Activated T-cell treated with anti-CD3 and anti-CD28 coated beads for 4 hours (primary cell): ENCODE results near the gene KLK8.
"Not testable (repeated sequence)": the region's sequence is repeated elsewhere in the genome, so short reads cannot be mapped to it uniquely, and the experiment has no call there.

Source experiments
- DNase-seq: peaks from one replicate; pipeline ENCODE4 v3.0.0-alpha.2; 2020

KLK8 gene

DNA sequence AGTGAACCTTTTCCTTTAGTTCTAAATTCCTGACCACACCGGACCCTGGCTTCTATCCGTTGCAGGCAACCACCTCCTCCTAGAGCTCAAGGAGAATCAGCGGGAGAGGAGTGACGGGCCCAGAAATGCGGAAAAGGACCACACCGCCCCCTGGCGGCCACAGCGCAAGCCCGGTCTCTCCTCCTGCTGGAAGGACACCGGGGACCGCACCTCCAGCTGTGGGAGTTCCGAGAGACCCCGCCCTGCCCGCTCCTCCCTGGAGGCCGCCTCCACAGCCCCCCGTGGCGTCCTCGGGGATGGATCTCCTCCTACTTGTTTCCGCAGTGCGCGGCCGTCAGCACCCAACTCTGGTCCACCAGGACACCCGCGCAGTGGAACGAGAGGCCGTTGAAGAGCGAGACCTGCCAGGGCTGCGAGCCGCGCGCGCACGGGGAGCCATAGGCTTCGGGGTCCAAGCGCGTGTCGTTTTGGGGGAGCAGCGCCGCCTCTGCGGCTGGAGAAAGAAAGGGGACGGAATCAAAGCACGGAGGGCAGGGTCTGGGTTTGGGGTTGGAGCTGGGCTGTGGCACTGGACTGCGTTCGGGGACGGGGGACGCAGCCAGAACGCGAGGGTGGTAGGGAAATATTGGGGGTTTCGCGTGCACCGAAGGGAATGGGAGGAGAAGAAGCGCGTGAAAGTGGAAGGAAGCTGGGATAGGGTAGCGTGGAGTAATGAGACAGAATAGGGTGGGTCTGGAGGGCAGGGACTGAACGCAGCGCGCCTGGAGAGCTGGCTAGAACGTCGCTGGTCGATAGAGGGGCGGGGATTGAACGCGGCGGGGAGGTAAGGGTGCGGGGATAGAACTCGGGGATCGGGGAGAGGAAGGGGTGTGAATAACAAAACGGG, 15.6 kb upstream of the KLK8 start:
- DNase-seq: peak; percentile 49

DNA sequence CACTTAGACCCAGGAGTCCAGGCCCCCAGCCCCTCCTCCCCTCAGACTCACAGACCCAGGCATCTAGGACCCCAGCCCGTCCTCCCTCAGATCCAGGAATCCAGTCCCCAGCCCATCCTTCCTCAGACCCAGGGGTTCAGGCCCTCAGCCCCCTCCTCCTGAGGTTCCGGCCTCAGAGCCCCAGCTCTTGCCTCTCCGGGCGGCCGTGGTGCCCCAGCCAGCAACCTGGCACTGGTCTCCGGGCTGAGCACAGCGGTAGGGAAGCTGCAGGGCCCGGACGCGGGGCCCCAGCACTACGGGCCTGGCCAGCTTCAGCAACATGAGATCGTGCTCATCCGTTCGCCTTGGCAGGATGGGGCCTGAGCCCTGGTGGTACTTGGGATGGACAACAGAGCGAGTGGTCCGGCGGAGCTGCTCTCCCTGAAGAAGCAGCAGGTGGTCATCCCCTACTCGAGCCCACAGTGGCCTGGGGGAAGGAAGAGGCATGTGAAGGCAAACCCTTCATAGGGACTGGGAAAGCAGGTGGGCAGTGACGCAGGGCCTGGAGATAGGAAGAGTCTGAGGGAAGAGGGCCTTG, 14.4 kb upstream of the KLK8 start:
- no peak for DNase-seq

DNA sequence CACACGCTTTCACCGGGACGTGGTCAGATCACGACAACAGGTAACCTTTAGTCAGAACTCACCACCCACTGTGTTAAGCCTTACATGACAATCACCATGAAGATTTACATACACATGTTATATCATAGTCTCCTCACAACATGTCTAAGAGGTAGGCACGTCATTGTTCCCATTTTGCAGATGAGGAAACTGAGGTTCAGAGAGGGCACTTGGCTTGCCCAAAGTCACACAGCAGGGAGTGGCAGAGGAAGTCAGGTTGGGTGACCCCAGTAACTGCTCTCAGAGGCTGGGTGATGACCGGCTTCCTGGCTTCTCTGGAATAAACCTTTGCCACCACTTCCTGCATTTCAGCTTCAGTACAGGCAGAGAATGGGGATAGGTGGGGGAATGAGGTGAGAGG, 12.8 kb upstream of the KLK8 start:
- DNase-seq: no peak

DNA sequence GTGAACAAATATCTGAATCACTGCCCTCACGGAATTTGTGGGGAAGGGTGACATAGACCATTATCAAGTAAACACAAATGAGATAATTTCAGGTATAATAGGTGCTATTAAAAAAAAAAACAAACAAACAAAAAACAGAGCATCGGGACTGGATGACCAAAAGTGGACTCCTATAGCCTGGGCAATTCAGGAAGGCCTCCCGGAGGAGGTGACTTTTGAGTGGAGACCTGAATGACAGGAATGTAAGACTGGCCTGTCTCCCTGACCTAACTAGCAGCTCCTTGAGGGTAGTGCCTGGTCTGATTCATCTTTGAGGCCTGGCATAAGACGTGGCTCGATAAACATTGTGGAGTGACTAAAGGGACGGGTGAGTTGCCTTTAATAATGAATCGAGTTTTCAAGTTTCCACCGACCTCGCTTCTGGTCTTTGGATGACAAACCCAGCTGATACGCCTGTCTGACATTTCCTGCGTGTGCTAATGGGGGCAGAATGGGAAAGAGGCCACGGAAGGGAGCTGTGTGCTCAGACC, 11.3 kb upstream of the KLK8 start:
- DNase-seq: no peak

DNA sequence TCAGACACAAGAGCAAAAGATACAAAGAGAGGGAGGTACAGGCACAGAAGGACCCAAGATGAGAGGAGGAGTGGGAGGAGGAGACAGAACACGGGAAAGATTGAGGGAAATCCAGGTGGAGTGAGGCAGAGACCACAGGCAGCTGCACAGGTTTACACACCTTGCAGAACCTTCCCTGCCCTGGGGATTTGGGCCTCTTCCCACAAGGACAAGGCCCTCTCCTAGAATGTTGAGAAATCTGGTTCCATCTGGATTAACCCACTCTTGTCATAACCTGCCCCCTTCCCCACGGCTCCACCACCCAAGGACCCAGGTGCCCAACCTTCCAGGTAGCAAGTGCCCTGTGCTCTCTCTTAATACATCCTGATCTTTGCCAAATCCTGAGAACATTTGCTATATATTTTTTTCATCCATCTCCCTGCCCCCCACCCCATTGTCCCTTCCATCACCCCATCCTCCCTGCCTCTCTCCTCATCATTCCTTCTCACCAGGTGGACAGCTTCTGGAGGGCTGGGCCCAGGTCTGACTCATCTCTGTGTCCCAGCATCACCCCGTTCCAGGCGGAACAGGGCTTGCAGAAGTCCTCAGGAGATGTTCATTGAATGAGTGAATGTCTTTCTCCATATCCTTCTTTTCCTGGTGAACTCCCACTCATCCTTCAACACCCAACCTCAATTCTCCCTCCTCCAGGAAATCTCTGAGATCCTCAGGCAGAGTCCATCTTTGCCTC, 8.8 kb upstream of the KLK8 start:
- DNase-seq: no peak

DNA sequence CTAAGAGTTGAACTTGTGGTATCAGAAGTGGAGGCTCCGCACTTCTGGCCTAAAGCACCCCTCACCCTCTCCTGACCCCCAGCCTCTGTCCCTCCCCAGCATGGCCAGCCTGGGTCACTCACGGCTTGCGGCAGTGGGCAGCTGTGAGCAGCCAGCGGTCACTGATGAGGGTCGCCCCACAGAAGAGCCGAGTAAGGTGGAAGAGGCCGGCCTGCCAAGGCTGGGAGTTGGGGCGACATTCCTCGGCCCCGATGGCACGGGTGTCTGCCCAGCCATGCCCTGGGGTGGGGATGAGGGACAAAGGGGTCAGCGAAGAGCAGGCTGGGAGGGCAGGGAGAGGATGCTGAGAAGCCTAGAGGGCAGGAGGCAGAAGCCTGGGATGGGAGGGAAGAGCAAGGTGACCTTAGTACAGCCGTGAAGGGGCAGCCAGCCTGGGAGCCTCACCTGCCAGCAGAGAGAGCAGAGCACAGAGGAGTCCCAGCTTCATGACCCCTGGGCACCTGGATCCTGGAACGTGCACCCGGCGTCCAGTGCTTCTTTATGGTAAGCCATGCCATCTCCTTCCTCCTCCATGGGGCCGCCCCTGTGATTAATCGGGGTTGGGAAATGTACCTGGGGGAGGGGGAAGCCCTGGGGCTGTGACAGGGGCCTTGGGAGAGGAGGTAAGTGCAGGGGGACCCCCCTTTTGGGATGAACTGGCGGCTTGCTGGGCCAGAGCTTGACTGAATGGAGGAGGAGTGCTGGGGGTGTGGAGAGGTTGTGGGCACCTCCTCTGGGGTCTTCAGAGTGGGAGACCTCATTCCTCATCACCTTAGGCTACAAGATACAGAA, 7.9 kb upstream of the KLK8 start:
- DNase-seq: no peak

DNA sequence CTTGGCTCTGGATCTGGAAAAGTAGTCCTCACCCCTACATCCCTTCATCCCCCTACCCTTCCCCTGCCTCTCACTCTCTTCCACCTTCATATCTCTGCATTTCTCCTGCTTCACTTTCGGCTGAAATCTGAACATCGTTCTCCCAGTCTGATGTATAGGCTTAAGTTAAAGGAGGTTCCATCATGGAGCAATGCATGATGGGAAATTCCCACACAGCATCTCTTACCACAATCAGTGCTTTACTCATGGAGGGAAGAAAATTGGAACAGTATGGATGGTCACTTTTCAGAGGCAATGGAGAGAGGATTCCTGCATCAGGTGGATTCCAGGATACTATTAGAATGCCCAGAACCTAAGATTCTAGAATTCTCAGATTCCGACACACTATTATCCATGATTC, 6.1 kb upstream of the KLK8 start:
- DNase-seq: no peak

DNA sequence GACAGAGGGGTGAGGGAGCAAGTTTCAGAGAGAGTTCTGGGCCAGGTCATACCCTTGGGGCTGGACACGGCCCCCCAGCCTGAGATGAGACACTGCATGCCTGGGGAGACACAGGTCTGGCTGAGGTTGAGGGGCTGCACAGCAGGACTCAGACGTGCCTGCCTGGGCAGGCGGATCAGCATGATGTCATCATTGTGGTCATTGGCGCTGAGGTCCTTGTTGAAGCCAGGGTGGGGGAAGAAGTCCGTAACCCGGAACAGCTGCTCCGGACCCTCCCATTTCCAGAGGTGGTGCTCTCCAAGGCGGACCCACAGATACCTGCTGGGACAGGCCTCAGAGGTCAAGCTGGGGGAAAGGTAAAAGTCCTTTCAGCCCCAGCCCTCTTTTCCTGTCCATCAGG, 5.0 kb upstream of the KLK8 start:
- no peak for DNase-seq

DNA sequence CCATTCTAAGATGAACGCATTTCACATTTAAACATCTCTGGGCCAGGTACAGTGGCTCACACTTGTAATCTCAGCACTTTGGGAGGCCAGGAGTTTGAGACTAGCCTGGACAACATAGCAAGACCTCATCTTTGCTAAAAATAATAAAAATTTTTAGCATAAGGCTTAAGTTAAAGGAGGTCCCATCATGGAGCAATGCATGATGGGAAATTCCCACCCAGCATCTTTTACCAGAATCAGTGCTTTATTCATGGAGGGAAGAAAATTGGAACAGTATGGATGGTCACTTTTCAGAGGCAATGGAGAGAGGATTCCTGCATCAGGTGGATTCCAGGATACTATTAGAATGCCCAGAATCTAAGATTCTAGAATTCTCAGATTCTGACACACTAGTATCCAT, 3.8 kb upstream of the KLK8 start:
- no peak for DNase-seq

DNA sequence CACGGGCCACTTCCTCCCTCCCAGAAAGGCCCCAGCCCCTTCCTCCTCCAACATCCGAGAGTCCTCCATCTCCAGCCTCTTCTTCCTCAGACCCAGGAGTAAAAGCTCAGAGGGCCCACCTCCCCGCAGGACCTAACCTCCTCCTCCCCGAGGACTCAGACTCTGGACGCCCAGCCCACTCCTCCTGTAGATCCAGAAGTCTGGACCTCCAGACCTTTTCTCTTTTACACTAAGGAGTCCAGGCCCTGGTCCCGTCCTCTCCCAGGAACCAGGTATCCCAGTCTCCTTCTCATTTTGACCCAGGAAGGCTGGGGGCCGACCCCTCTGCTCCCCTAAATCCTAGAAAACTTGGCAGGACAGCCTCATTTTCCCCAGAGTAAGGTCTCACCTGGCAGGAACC, 1.9 kb upstream of the KLK8 start:
- DNase-seq: no peak

DNA sequence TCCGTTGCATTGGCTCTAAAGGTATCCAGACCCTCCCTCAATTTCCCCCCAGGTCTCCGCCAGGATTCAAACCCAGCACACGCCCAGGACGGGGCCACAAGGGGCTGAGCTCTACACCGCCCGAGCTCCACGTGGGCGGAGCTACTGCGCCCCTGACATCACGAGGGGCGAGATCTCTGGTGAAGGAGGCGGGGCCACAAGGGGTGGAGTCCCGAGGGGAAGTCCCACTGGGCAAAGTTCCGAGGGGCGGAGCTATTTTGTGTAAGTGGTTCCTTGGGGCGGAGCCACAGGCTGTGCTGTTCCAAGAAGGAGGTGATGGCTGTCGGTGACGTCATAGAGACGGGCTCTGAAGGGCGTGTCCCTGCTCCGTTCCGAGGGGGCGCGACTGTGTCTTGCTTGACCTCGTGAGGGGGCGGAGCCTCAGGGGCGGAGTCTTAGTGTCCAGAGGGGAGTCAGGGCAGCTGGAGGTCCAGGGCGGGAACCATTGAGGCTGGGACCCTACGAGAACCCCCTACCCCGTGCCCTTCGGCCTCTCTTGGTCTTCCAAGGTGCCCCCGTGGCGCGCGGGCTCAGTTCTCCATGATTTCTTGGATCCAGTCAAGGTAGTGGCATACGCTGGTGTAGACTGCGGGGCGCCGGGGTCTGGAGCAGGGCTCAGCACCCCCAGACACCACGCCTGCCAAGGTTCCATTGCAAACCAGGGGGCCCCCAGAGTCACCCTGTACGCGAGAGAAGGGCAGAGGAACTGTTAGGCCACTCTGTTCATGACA, 1.3 kb upstream of the KLK8 start:
- no peak for DNase-seq

DNA sequence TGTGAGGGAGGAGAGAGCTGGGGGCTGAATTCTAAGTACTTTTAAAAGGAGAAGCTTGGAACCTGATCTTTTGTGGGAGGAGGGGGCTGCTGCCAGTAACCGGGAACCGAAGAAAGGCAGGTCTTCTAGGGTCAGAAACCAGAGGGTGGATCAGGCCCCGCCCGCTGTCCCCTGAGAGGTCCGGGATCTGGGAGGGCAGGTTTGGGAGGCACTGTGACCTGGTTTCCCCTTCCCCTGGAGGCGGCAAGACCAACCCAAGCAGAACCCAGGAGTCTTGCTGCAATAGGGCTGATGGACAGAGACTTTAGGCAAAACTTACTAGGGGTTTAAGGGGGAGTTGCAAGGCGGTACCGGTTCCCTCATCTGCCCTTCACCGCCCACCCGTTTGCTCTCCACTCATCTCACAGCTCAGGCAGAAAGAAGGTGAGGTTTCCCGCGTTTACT, 707 bp upstream of the KLK8 start:
- DNase-seq: no peak

DNA sequence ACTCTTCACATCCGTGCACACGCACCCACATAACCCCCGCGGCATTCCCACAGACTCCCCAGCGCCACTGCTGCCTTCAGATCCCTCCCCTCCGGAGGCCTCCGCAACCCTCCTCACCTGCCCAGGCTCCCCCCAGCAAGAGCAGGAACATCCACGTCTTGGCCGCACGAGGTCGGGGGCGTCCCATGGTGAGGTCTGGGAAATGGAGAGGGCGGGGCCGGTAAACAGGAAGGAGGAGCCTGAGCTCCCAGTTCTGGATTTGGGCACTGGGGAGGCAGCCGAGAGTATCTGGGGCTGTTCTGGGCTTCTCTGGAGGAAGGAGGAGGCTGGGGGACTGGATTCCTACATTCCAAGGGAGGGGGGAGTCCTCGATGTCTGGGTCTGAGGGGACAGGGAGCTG, 423 bp downstream of the KLK8 start:
- DNase-seq: no peak

DNA sequence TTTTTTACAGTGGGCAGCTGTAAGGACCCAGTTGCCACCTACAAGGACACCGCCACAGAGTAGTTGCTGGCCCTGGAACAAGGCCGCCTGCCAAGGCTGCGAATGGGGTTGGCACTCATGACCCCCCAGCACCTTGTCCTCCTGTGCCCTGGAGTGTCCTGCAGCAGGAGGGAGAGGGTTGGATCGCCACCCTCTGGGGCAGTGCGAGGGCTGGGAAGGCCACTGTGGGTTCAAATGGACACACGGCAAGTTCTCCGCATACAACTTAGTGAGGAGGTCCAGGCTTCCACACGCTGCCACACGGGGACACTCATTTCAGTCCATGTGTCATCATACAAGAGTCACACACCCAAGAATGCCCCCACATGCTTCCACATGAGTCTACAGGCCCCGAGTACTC, 978 bp downstream of the KLK8 start:
- no peak for DNase-seq

DNA sequence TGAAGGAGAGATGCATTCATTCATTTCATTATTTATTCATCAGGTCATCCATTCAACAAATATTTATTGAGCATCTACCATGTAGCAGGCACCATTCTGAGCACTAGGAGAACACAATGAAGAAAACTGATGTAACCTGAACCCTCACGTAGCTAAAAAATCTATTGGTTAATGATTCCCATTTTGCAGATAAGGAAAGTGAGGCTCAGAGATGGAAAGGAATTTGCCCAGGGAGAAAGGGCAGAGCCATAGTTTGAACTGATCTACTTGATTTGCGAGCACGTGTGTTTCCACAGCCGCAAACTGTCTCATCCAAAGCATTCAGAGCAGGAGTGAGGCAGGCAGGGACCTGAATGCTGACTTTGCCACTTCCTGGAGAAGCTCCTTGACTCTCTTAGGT, 2.7 kb downstream of the KLK8 start:
- DNase-seq: no peak

DNA sequence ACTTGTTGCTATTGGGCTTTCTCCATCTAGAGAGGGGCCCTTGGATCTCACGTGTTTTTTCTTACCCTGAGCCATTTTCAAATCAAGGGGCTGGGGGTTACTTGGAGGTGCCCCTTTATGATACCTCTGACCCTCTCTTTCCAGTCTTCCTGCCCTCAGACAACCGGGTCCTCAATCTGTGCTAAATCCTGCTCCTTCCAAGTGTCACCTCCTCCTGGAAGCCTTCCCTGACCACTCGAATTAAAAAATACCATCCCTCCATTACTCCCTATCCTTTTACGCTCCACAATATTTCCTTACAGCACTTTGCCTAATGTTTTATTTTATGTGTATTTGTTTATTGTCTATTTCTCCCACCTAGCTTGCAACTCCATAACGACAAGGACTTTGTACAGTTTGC, 3.3 kb downstream of the KLK8 start:
- DNase-seq: no peak

DNA sequence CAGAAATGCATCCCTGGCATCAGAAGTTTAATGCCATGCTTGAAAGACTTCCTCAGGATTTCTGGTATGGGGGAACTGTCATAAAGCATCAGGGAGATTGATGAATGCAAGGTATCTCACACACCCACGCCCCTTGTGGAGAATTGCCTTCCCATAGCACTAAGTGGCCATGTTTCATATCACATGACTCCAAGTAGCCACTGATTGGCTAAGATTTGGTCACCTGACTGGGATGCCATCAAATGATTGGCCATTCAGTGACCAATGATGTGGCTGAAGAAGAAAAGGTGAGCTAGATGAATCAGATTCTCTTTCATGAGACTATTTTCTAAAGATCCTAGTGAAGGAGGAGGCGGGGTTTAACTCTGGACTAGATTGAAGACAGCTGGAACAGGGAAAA, 7.3 kb downstream of the KLK8 start:
- DNase-seq: no peak

DNA sequence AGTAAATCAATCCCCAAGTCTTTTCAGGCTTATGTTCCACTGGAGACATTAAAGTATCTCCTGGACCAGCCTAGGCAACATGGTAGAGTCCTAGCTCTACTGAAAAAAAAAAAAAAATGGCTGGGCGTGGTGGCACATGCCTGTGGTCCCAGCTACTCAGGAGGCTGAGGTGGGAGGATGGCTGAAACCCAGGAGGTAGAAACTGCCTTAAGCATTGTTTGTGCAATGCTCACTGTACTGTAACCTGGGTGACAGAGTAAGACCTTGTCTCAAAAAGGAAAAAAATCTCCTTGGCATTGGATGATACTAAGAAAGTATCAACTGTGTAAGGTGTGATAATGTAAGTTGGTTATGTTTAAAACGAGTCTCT, 8.8 kb downstream of the KLK8 start:
- no peak for DNase-seq

DNA sequence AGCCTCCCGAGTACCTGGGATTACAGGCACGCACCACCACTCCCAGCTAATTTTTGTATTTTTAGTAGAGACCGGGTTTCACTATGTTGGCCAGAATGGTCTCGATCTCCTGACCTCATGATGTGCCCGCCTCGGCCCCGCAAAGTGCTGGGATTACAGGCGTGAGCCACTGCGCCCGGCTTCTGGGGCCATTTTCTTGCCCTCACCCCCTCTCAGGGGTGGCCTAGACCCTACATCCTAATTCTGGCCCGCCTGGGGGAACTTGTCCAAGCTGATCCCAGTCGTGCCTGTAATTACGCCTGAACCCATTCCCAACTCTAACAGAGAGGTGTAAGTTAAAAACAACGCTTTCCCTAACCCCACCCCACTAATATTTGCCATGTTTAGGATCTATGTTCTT, 17.0 kb downstream of the KLK8 start:
- DNase-seq: not testable (repeated sequence)

DNA sequence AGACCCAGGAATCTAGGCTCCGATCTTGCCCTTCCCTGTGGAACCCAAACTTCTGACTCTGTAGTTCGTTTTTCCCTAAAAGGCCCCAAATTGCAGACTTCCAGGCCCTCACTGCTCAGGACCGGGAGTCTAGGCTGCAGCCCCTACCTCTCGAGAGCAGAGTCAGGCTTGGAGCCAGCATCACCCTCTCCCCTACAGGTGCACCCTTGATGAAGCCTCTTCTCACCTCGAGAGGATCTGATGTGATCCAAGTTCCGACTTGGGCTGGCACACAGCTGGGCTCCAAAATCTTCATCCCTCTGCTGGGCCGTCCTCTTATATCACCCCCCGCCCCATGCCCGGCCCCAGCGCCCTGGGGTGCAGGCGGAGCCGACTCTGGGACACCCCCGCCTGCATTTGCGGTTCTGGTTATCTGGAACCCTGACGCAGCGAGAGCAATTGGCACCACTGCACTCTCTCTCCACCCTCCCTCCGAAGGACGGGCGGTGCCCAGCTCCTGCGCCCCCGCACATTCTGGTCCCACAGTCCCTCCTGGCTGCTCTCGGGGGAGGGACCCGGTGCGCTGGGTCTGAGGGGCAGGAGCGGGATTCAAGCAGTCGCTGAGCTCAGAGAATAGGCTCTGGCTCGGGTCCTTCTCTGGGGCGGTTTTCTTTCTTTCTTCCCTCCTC, 17.6 kb downstream of the KLK8 start, which contains the start of gene KLK7:
Gene KLK7, minus strand, starts transcription at position 293 of the 668 bp plus-strand sequence. CDS start 1,518 bp downstream, outside the sequence.
- DNase-seq: no peak

DNA sequence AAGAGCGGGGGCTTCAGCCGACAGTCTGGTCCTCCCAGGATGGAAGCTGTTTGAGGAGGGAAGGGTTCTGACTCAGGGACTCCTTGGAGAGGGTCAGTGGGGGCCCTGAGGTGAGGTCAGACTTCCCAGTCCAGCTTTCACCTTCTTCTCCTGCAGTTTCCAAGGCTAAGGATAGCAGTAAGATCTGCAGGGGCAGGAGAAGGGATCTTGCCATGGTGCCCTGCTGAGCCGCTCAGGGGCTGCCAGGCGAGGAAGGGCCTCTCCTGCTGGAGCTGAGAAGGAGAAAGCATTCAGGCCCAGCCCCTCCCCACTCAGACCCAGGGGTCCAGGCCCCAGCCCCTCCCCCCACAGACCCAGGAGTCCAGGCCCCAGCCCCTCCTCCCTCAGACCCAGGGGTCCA, 19.2 kb downstream of the KLK8 start:
- DNase-seq: no peak
